GM19099 (cell line): ENCODE data around the gene CCDC136.

Source experiments
- POLR2A ChIP-seq: IDR thresholded peaks from 3 replicates; pipeline ENCODE4 v1.6.1; 2011; ENCODE audit warnings: low read depth; ENCODE audit not compliant: insufficient read length; ENCODE audit errors: extremely low read depth

CCDC136 gene

GRCh38 chr7:128790315-128791041, 1.3 kb upstream of the CCDC136 start:
- TF ChIP-seq POLR2A = no peak

- TF ChIP-seq POLR2A = no peak
These were observed 182 bp downstream of the CCDC136 start for GRCh38 chr7:128791972-128792327.

GRCh38 chr7:128792471-128793180, 858 bp downstream of the CCDC136 start:
- no peak for TF ChIP-seq POLR2A

GRCh38 chr7:128793181-128793547, 1.4 kb downstream of the CCDC136 start:
- TF ChIP-seq POLR2A = no peak

GRCh38 chr7:128794020-128794419, 2.3 kb downstream of the CCDC136 start:
- TF ChIP-seq POLR2A = no peak

GRCh38 chr7:128794436-128794835, 2.7 kb downstream of the CCDC136 start:
- TF ChIP-seq POLR2A = no peak

GRCh38 chr7:128795129-128795528, 3.4 kb downstream of the CCDC136 start:
- no peak for TF ChIP-seq POLR2A

- no peak for TF ChIP-seq POLR2A
These were observed 4.6 kb downstream of the CCDC136 start for GRCh38 chr7:128796327-128796726.

GRCh38 chr7:128799451-128799850, 7.7 kb downstream of the CCDC136 start:
- no peak for TF ChIP-seq POLR2A

- TF ChIP-seq POLR2A = no peak
These were observed 8.8 kb downstream of the CCDC136 start for GRCh38 chr7:128800567-128800966.

GRCh38 chr7:128801003-128801402, 9.2 kb downstream of the CCDC136 start:
- TF ChIP-seq POLR2A = no peak

GRCh38 chr7:128801667-128802418, 10.1 kb downstream of the CCDC136 start:
- no peak for TF ChIP-seq POLR2A

- TF ChIP-seq POLR2A = no peak
These were observed 12.7 kb downstream of the CCDC136 start for GRCh38 chr7:128804484-128804883.

GRCh38 chr7:128805225-128805624, 13.5 kb downstream of the CCDC136 start:
- no peak for TF ChIP-seq POLR2A

- no peak for TF ChIP-seq POLR2A
These were observed 15.4 kb downstream of the CCDC136 start for GRCh38 chr7:128807191-128807590.

GRCh38 chr7:128809363-128809762, 17.6 kb downstream of the CCDC136 start:
- no peak for TF ChIP-seq POLR2A
